PFSK-1 (cell line): ENCODE results near the gene ADAMTS3.

ENCODE experiments used
- FOXP2 ChIP-seq: optimal IDR thresholded peaks from 2 replicates; pipeline ENCODE3; 2011; ENCODE audit warnings: borderline replicate concordance, control low read depth, inconsistent platforms; ENCODE audit not compliant: insufficient read depth; ENCODE audit errors: extremely low read length, extremely low read depth
- POLR2AphosphoS5 ChIP-seq: IDR thresholded peaks from 2 replicates; pipeline ENCODE4 v1.6.1; 2012; ENCODE audit warnings: low read depth, mild to moderate bottlenecking, control low read depth, low read length, moderate library complexity
- REST ChIP-seq, 2 experiments: IDR thresholded peaks; 2 replicates each; pipeline versions ENCODE4 v1.6.1 to v1.8.0; 2011 to 2012; ENCODE audit warnings: low read depth in 2 of 2, low read length in 2 of 2, control low read depth in 1 of 2, inconsistent platforms in 1 of 2, mild to moderate bottlenecking in 1 of 2, moderate library complexity in 1 of 2; ENCODE audit not compliant: insufficient read depth in 1 of 2
- SIN3A ChIP-seq: IDR thresholded peaks from 2 replicates; pipeline ENCODE4 v1.6.1; 2012; ENCODE audit warnings: mild to moderate bottlenecking, low read length, moderate library complexity, borderline replicate concordance; ENCODE audit not compliant: insufficient read depth
- TAF1 ChIP-seq: IDR thresholded peaks from 2 replicates; pipeline ENCODE4 v1.6.1; 2012; ENCODE audit warnings: low read length, control low read depth, borderline replicate concordance; ENCODE audit not compliant: insufficient read depth

Gene ADAMTS3

GRCh38 chr4:72591547-72592454, 22.8 kb upstream of the ADAMTS3 start:
- TF ChIP-seq TAF1: no peak
- TF ChIP-seq FOXP2: no peak
- TF ChIP-seq SIN3A: no peak

GRCh38 chr4:72587334-72587733, 18.3 kb upstream of the ADAMTS3 start:
- TF ChIP-seq POLR2AphosphoS5 (no peak), FOXP2 (no peak), REST (IDR thresholded peaks at IDR 0.05; ENCODE audit: insufficient read depth in 1 of 2, low read depth in 2 of 2, low read length in 2 of 2) (no peak), SIN3A (no peak), TAF1 (no peak)

- no peak for TF ChIP-seq FOXP2
- TF ChIP-seq REST (IDR thresholded peaks at IDR 0.05; ENCODE audit: insufficient read depth in 1 of 2, low read depth in 2 of 2, low read length in 2 of 2): no peak
- no peak for TF ChIP-seq SIN3A
- no peak for TF ChIP-seq POLR2AphosphoS5
- TF ChIP-seq TAF1: no peak
These were observed 13.8 kb upstream of the ADAMTS3 start for GRCh38 chr4:72582853-72583252.

- TF ChIP-seq POLR2AphosphoS5 (no peak), FOXP2 (no peak), REST (IDR thresholded peaks at IDR 0.05; ENCODE audit: insufficient read depth in 1 of 2, low read depth in 2 of 2, low read length in 2 of 2) (no peak), TAF1 (no peak), SIN3A (no peak)
These were observed 8.2 kb upstream of the ADAMTS3 start for GRCh38 chr4:72577211-72577610.

- TF ChIP-seq SIN3A (no peak), REST (IDR thresholded peaks at IDR 0.05; ENCODE audit: insufficient read depth in 1 of 2, low read depth in 2 of 2, low read length in 2 of 2) (no peak), FOXP2 (no peak), TAF1 (no peak), POLR2AphosphoS5 (no peak)
These were observed 2.3 kb upstream of the ADAMTS3 start for GRCh38 chr4:72571337-72571736.
